T-helper 2 cell treated with Interferon-gamma antibody and Interleukin-4, amounts not matched to agents 100 ng/mL and 5 ng/mL, for 36 hours (primary cell): ENCODE data around the gene PLTP. TPM values are rescaled to one million over a fixed set of nuclear protein-coding genes. Genes with fewer than 3 reads are reported as not detected.

Source experiments
- intact Hi-C: fragments of 100-400 bp; cut with micrococcal nuclease; formaldehyde crosslinking; loops from one replicate; pipeline ENCODE4 v1.15.1; 2023
- total RNA-seq: library from RNA; stranded (reverse); gene quantifications from 2 replicates; pipeline ENCODE4 v1.2.3, GENCODE V29; 2022

Gene PLTP
- total RNA-seq, 1 donor from 2014 or later, result 1.5 TPM

GRCh38 chr20:45944965-45945677 lies 33.2 kb upstream of the PLTP start:
- intact Hi-C loops, result no loop called here

- intact Hi-C loops, result no loop called here
Observed at GRCh38 chr20:45944151-45944964, 32.4 kb upstream of the PLTP start.

- intact Hi-C loops, result no loop called here
Observed at GRCh38 chr20:45943613-45944012, 31.7 kb upstream of the PLTP start.

GRCh38 chr20:45940469-45940868 lies 28.5 kb upstream of the PLTP start:
- intact Hi-C loops, result no loop called here

GRCh38 chr20:45940053-45940452 lies 28.1 kb upstream of the PLTP start:
- intact Hi-C loops, result no loop called here

- intact Hi-C loops, result no loop called here
Observed at GRCh38 chr20:45938727-45939438, 26.9 kb upstream of the PLTP start.

GRCh38 chr20:45937765-45938164 lies 25.8 kb upstream of the PLTP start:
- intact Hi-C loops, result no loop called here

GRCh38 chr20:45935416-45936046 lies 23.6 kb upstream of the PLTP start:
- intact Hi-C loops, result loop anchor here (1.0 to 2.0 kb wide), 5 partner anchors 24 to 137 kb away; partner anchors contain the start of genes ACOT8, ZNF335, ZSWIM1 and ZSWIM3

GRCh38 chr20:45934586-45935415 lies 22.8 kb upstream of the PLTP start, which contains the start of gene PCIF1:
Gene PCIF1 (plus strand): TSS chr20:45934683. CDS start chr20:45939000, 4,317 bp downstream.
- intact Hi-C loops, result loop anchor here (1.0 to 5.0 kb wide), 7 partner anchors 24 to 136 kb away; partner anchors contain the start of genes ACOT8, CTSA, NEURL2 and UBE2C

GRCh38 chr20:45934046-45934585 lies 22.2 kb upstream of the PLTP start:
- intact Hi-C loops, result loop anchor here (1.0 to 5.0 kb wide), 3 partner anchors 43 to 135 kb away; partner anchors contain the start of genes CTSA, NEURL2 and UBE2C

- intact Hi-C loops, result loop anchor here (1.0 to 5.0 kb wide), 4 partner anchors 42 to 142 kb away; partner anchors contain the start of genes CTSA, DNTTIP1, NEURL2 and UBE2C
Observed at GRCh38 chr20:45933266-45934045, 21.5 kb upstream of the PLTP start.

- intact Hi-C loops, result loop anchor here (5.0 kb wide), 1 partner anchor 119 kb away; the partner anchor contains the start of gene UBE2C
Observed at GRCh38 chr20:45931680-45932079, 19.7 kb upstream of the PLTP start.

GRCh38 chr20:45927071-45927878 lies 15.3 kb upstream of the PLTP start:
- intact Hi-C loops, result no loop called here

- intact Hi-C loops, result no loop called here
Observed at GRCh38 chr20:45926731-45927070, 14.7 kb upstream of the PLTP start.

- intact Hi-C loops, result no loop called here
Observed at GRCh38 chr20:45925821-45926506, 14.0 kb upstream of the PLTP start.

GRCh38 chr20:45924391-45925261 lies 12.7 kb upstream of the PLTP start:
- intact Hi-C loops, result no loop called here
